ENCODE measurements around the gene EAPP. TPM values are rescaled to one million over a fixed set of nuclear protein-coding genes. Genes with fewer than 3 reads are reported as not detected.
A peak's percentile ranks its signal among the peaks of the same experiment; 100 is the strongest.
"Not testable (repeated sequence)": the region's sequence is repeated elsewhere in the genome, so short reads cannot be mapped to it uniquely, and the experiment has no call there.

The EAPP gene
- total RNA-seq, 4 donors from 2014 or later: 36.1 to 68.8 (median 48.9) TPM

DNA sequence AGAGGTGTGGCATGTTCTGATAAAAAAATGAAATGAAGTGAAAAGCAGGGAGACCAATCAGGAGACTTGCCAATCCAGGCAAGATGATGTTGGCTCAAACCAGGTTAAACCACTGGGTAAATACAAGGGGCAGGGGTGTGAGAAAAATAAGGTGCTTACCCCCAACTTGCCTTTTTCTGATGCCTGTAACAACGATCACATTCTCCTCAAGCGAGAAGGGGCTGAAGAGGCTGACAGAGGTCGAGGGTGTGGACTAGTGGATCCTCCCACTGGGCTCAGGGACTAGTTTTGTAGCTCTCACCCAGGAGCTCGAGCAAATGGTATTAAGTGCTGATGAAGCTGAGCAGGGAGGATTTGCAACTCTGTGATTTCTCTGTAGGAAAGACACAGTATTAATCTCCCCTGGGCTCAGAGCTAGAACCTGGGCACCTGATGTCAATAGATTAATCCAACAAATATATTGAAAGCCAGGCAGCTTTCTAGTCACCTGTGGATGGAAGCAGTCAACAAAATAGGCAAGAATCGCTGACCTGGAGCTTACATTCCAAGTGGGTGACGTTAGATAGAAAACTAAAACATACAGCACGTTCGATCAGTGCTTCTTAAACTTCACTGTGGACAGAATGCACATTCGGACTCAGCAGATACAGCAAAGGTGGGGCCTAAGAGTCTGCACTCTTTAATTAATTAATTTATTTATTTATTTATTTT is 15.2 kb upstream of the EAPP start:
- Histone ChIP-seq H3K27ac (peak overlapping the region; percentile 50 to 75), H3K4me1 (no peaks in the 10 kb centered on the region), H3K9me3 (no peaks in the 10 kb centered on the region), H3K27me3 (no peaks in the 10 kb centered on the region), H3K4me3 (no peak overlapping the region), H3K36me3 (no peaks in the 10 kb centered on the region)
- intact Hi-C loops (cut with DNase I; ENCODE audit: low total_unique reads): no loop called here
- DNase-seq: no peak
- TF ChIP-seq POLR2A (IDR thresholded peaks at IDR 0.05): no peak
- TF ChIP-seq CTCF (IDR thresholded peaks at IDR 0.05): no peak

- H3K36me3 ChIP-seq; H3K4me1 ChIP-seq; intact Hi-C loops (cut with DNase I; ENCODE audit: low total_unique reads); H3K27me3 ChIP-seq; H3K9me3 ChIP-seq; DNase-seq; H3K27ac ChIP-seq; H3K4me3 ChIP-seq: not testable (repeated sequence)
Observed at GRCh38 chr14:34549276-34549966, 9.9 kb upstream of the EAPP start.

- no peak overlapping the region for H3K4me3 ChIP-seq
- no peaks in the 10 kb centered on the region for H3K9me3 ChIP-seq
- intact Hi-C loops (cut with DNase I; ENCODE audit: low total_unique reads): no loop called here
- no peak for DNase-seq
- H3K27ac ChIP-seq: peak overlapping the region in 1 of 2 donors; percentile 35
- no peaks in the 10 kb centered on the region for H3K36me3 ChIP-seq
- no peaks in the 10 kb centered on the region for H3K4me1 ChIP-seq
- H3K27me3 ChIP-seq: no peaks in the 10 kb centered on the region
- TF ChIP-seq POLR2A (IDR thresholded peaks at IDR 0.05): no peak
- TF ChIP-seq CTCF (IDR thresholded peaks at IDR 0.05): no peak
Observed at GRCh38 chr14:34548472-34548981, 9.0 kb upstream of the EAPP start.

DNA sequence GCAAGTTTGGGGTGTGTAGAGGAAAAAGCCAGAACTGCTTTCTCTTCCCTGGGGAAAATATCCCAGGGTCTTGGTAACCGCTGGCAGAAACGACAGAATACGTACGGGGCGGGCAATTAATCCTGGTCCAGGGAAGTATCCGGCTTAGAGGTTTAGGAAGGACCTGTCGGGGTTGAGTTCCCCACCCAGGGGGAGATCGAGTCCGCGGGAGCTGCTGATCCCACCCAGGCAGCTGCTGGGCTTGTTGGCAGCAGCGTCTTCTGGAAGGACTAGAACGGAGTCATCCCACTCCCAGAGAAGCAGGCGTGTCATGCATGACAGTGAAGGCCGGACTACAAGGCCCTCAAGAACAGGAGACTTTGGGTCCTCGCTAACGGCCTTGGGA is 7.6 kb upstream of the EAPP start:
- H3K4me3 ChIP-seq; intact Hi-C loops (cut with DNase I; ENCODE audit: low total_unique reads); H3K9me3 ChIP-seq; H3K4me1 ChIP-seq; H3K36me3 ChIP-seq; H3K27ac ChIP-seq; DNase-seq; H3K27me3 ChIP-seq: not testable (repeated sequence)

GRCh38 chr14:34546272-34547135 is 7.0 kb upstream of the EAPP start:
- H3K27ac ChIP-seq; DNase-seq; H3K4me1 ChIP-seq; H3K9me3 ChIP-seq; intact Hi-C loops (cut with DNase I; ENCODE audit: low total_unique reads); H3K4me3 ChIP-seq; H3K36me3 ChIP-seq; H3K27me3 ChIP-seq: not testable (repeated sequence)

DNA sequence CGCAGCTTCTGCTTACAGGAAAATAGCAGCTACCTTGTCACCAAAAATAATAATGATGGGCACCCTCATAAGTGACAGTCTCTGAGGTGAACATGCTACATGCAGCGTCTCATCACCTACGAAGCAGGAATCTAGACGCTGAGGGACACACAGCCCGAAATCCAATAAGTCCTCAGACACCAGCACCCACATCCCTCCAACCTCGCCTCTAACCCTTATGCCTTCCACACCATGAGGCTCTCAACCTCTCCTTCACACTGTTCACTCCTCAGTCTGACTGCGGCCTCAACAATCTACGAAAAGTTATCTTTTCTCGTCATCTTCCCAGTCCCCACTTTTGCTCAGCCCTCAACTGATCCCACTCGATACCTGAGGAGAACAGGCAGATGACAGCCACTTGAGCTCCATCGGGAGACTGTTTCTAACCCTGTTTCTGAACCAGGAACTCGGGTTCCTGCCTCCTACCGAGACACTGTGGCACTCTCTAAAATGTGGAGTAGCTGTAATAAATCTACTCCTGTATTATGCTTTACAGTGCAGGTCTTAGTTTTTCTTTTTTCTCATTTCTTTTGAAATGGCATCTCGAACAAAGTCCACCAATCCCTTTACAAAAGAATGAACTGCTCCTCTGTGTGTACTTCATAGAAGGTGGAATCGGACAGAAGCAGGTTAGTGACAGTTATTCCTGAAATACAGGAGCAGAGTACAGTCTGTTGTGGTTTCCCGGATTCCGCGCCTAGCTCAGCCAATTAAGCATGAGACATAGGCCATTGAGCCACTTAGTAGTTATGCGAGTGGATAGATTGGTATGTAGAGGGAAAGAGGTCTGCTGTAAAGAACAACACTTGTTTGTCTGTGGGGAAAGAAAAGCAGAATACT is 919 bp upstream of the EAPP start:
- intact Hi-C loops (cut with DNase I; ENCODE audit: low total_unique reads); H3K27me3 ChIP-seq: not testable (repeated sequence)
- H3K27ac ChIP-seq: peak overlapping the region; percentile 91 to 95

More for the DNA sequence above, 919 bp upstream of the EAPP start:
- H3K36me3 ChIP-seq, H3K9me3 ChIP-seq, DNase-seq, H3K4me1 ChIP-seq: not testable (repeated sequence)
- peak overlapping the region; percentile 79 to 85 for H3K4me3 ChIP-seq
